ENCODE measurements around the gene NTF4.
"Not testable (repeated sequence)": the region's sequence is repeated elsewhere in the genome, so short reads cannot be mapped to it uniquely, and the experiment has no call there.

GRCh38 chr19:49039736-49040135 lies 24.9 kb downstream of the NTF4 start:
- TF ChIP-seq, protein P1, sequence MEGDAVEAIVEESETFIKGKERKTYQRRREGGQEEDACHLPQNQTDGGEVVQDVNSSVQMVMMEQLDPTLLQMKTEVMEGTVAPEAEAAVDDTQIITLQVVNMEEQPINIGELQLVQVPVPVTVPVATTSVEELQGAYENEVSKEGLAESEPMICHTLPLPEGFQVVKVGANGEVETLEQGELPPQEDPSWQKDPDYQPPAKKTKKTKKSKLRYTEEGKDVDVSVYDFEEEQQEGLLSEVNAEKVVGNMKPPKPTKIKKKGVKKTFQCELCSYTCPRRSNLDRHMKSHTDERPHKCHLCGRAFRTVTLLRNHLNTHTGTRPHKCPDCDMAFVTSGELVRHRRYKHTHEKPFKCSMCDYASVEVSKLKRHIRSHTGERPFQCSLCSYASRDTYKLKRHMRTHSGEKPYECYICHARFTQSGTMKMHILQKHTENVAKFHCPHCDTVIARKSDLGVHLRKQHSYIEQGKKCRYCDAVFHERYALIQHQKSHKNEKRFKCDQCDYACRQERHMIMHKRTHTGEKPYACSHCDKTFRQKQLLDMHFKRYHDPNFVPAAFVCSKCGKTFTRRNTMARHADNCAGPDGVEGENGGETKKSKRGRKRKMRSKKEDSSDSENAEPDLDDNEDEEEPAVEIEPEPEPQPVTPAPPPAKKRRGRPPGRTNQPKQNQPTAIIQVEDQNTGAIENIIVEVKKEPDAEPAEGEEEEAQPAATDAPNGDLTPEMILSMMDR (conservative IDR thresholded peaks at IDR 0.05; ENCODE audit: low read depth in 2 of 2): not testable (repeated sequence)
- TF ChIP-seq EZH2 (IDR thresholded peaks at IDR 0.05; ENCODE audit: low read depth, unreplicated experiment); ZNF331 (CRISPR knock-in tag; IDR thresholded peaks at IDR 0.05; ENCODE audit: low read depth); EZH2phosphoT487 (IDR thresholded peaks at IDR 0.05; ENCODE audit: unreplicated experiment); CREB1 (CRISPR knock-in tag; IDR thresholded peaks at IDR 0.05; ENCODE audit: low read depth); POLR2AphosphoS5 (IDR thresholded peaks at IDR 0.05; ENCODE audit: low read depth); JUNB (IDR thresholded peaks at IDR 0.05; ENCODE audit: unreplicated experiment); NANOG (IDR thresholded peaks at IDR 0.05; ENCODE audit: borderline replicate concordance); REST (IDR thresholded peaks at IDR 0.05; ENCODE audit: unreplicated experiment); ZNF114 (CRISPR knock-in tag; IDR thresholded peaks at IDR 0.05): not testable (repeated sequence)
- TF ChIP-seq, protein P2, sequence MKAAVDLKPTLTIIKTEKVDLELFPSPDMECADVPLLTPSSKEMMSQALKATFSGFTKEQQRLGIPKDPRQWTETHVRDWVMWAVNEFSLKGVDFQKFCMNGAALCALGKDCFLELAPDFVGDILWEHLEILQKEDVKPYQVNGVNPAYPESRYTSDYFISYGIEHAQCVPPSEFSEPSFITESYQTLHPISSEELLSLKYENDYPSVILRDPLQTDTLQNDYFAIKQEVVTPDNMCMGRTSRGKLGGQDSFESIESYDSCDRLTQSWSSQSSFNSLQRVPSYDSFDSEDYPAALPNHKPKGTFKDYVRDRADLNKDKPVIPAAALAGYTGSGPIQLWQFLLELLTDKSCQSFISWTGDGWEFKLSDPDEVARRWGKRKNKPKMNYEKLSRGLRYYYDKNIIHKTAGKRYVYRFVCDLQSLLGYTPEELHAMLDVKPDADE (IDR thresholded peaks at IDR 0.05): not testable (repeated sequence)
